ENCODE data around the gene ERFE.

Gene ERFE

DNA sequence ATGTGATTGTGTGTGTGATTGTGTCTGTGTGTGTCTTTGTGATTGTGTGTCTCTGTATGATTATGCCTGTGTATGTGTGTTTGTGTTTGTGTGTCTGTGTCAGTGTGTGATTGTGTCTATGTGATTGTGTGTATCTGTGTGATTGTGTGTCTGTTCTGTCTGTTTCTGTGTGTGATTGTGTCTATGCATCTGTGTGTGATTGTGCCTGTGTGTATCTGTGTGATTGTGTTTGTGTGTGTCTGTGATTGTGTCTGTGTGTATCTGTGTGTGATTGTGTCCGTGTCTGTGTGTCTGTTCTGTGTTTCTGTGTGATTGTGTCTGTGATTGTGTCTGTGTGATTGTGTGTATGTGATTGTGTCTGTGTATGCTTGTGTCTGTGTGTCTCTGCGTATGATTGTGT, 32.4 kb upstream of the ERFE start:
- no peak for DNase-seq (ENCODE audit: low read depth)

GRCh38 chr2:238126775-238127164, 32.0 kb upstream of the ERFE start:
- no peak for DNase-seq (ENCODE audit: low read depth)

- DNase-seq (ENCODE audit: low read depth): no peak
Measured at GRCh38 chr2:238127165-238128060, 31.4 kb upstream of the ERFE start.

DNA sequence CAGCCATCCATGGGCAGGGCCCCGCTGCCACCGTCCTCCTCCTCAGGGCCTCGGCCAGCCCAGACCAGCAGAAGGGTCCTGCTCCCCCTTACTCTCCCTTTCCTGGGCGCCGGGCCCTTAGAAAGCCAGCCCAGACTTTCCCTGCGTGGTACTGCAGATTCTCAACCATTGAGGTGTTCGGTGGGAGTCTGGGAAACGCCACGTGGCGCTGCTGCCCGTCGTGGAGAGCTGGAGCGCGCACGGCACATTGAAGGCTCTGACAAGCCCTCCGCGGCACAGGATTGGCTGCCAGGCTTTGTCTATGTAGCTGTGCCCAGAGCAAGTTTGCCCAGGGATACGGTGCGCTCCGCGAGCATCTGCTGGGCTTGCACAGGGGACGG, 30.7 kb upstream of the ERFE start:
- DNase-seq (ENCODE audit: low read depth): no peak

GRCh38 chr2:238128534-238129001, 30.2 kb upstream of the ERFE start:
- no peak for DNase-seq (ENCODE audit: low read depth)

- no peak for DNase-seq (ENCODE audit: low read depth)
Measured at GRCh38 chr2:238129166-238130010, 29.4 kb upstream of the ERFE start.

DNA sequence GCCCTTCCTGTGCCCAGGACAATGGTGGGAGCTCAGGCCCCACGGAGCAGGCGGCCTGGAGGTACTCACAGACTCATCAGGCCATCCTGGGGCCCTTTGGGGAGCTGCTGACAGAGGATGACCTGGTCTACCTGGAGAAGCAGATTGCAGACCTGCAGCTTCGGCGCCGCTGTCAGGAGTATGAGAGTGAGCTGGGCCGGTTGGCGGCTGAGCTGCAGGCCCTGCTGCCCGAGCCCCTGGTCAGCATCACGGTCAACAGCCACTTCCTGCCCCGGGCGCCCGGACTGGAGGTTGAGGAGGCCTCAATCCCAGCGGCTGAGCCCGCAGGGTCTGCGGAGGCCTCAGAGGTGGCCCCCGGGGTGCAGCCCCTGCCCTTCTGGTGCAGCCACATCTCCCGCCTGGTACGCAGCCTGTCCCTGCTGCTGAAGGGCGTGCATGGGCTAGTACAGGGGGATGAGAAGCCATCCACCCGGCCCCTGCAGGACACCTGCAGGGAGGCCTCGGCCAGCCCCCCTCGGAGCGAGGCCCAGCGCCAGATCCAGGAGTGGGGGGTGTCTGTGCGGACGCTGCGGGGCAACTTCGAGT, 28.6 kb upstream of the ERFE start:
- DNase-seq (ENCODE audit: low read depth): no peak

- no peak for DNase-seq (ENCODE audit: low read depth)
Measured at GRCh38 chr2:238130696-238131628, 27.8 kb upstream of the ERFE start.

DNA sequence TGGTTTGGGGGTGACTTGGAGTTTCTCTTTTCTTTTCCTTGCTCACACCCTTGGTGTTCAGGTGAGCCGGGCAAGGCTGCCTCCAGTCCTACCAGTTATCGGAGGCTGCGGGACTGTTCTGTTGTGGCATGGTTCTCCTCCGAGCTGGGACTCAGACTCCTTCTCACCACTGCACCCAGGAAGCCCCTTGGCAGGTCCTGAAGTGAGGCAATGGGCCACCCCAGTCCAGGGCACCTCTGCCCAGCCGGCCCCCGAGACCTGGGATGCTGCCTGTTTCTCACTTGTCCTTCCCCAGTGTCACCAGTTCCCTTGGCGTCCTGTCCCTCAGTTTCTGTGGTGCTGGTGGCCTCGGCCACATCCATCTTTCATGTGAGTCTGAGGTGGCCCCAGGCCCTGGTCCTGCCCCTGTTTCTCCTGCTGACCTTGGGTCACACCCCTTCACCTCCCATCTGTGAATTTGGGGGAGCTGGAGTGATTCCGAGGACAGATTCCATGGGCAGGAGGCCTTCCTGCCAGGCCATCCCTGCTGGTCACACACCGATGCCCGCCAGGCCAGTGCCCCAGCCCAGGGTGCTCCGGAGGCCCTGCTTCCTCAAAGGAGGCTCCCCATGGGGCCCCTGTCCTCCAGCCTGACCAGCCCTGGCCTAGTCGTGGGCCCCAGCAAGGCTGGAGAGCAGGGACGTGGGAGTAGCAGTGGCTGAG, 26.9 kb upstream of the ERFE start:
- no peak for DNase-seq (ENCODE audit: low read depth)

GRCh38 chr2:238132463-238133450, 26.0 kb upstream of the ERFE start:
- DNase-seq (ENCODE audit: low read depth): no peak

DNA sequence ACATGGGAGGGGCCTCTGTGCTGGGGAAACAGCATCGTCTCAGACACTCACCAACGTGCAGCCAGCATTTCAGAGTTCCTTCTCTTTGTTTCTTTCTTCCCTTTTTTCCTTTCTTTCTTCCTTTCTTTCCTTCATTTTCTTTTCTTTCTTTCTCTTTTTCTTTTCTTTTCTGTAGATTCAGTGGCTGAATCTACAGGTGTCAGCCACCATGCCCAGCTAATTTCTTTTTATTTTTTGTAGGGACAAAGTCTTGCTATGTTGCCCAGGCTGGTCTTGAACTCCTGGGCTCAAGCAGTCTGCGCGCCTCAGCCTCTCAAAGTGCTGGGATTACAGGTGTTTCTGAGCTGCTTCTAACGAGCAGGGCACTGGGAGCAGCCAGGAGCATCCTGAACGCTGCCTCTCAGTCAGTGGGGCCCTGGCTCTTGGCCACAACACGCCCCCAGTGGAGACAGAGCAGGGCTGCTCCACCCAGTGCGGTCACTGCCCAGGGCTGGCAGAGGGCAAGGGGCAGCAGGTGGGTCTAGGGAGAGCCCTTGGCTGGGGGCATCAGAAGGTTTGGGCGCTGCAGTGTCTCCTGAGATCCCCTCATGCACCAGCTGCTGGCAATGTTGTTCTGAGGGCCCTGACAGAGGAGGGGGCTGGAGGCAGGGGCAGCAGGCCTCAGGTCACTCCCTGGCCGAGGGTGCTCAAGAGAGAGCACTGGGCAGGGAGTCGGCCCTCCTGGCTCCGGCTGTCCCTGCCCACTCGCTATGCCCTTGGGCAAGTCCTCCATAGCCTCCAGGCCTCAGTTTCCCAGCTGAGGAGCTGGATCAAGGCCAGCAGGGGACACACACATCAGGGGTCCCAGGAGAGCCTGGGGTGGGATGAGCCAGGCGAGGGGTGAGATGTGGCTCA, 25.0 kb upstream of the ERFE start:
- no peak for DNase-seq (ENCODE audit: low read depth)

DNA sequence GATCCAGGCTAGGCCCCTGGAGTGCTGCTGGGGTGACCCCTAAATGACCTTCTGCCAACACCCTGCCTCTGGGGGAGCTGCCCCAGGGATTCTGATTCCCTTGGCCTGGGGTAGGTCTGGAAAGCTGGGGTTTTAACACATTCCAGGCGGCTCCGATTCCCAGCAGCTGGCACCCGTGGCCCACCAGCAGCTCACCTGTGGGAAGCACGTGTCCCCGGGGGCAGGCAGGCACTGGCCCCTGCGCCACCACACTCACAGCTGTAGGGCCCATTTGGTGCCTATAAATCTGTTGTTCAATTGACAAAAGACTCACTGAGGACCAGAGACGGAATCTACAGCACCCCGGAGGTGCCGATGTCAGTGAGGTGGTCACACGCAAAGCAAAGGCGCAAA, 24.4 kb upstream of the ERFE start:
- DNase-seq (ENCODE audit: low read depth): no peak

GRCh38 chr2:238135601-238136150, 23.1 kb upstream of the ERFE start:
- DNase-seq (ENCODE audit: low read depth): no peak

DNA sequence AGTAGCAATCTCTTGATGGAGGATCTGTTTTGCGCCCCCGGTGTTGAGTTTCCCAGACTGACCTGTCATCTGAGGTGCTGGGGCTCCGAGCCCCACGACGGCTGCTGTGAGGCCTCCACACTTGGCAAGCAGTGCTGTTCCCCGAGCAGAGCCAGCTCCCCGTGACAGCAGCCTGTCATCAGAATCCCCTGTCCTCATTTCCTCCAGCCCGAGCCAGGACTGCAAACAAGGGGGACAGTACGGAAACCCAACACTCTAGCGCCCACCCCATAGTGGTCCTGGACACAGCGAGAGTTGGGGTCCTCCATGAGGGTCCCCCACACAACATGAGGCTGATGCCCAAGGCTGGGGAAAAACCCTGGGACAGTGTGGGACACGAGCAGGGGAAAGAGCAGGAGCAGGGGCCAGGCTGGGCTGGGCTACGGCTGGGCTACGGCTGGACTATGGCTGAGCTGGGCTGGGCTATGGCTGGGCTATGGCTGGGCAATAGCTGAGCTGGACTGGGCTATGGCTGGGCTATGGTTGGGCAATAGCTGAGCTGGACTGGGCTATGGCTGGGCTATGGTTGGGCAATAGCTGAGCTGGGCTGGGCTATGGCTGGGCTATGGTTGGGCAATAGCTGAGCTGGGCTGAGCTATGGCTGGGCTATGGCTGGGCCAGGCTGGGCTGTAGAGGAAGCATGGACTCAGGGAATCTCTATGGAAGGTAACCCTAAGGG, 21.8 kb upstream of the ERFE start:
- no peak for DNase-seq (ENCODE audit: low read depth)

- no peak for DNase-seq (ENCODE audit: low read depth)
Measured at GRCh38 chr2:238137885-238138284, 20.9 kb upstream of the ERFE start.

- DNase-seq (ENCODE audit: low read depth): no peak
Measured at GRCh38 chr2:238138331-238139195, 20.2 kb upstream of the ERFE start, which contains the start of gene KLHL30. Gene KLHL30, plus strand, starts transcription at chr2:238138668. Its CDS starts 2,087 bp downstream, at chr2:238140755.

All from activated gamma-delta T cell treated with anti-CD3 and anti-CD28 coated beads, Interleukin-2, amount 50 U/mL, for 16 hours (primary cell).